GM13976 (cell line): Measurements from ENCODE around the gene CDH26.

ENCODE experiments used
- DNase-seq: peaks from one replicate; pipeline ENCODE4 v3.0.0; 2012; ENCODE audit warnings: low spot score
- in situ Hi-C: fragments of 300-500 bp; cut with MboI; formaldehyde crosslinking; loops from one replicate; pipeline ENCODE4 v1.12.0; 2022; ENCODE audit warnings: low sequenced_read_pairs, mixed read lengths, inconsistent platforms; ENCODE audit not compliant: unreplicated experiment
- TF ChIP-seq, protein P1 (sequence below): IDR thresholded peaks from 2 replicates; pipeline ENCODE4 v1.5.1; 2012; ENCODE audit warnings: borderline replicate concordance, mild to moderate bottlenecking; ENCODE audit not compliant: insufficient read depth; ENCODE audit errors: extremely low read depth, missing control alignments, control extremely low read depth

The CDH26 gene

DNA sequence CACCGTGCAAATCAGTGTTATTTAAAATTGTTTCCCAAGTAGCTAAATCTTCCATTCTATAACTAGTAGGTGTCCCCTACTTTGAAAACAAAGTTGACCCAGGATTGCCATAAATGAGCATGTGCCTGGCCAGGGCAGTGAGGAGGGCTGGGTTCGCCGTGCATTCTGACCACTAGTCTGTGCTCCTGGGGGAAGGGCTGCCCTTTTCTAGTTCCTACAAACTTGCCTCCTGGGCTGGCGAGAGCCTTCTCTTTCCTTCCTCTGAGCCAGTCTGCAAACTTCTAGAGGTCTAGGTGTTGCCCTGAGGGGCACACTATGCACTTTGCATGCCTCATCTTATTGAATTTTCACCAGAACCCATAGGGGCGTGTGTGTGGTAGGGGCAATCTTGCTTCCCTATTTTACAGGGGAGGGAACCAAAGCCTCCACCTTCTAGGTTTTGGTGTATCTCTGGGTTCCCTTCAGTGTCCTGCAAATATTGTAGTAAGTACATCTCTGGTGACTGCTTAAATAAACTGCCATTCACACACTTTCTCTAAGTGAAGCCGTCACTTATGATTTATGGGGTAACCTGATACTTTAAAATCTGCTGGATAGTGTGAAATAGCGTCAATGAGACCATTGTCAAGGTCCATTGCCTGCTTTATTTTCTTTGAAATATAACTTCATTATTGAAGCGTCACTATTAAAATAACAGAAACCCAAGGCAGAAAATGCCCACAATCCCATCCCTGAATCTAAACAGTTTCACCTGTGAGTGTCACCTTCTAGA lies 42.2 kb downstream of the CDH26 start:
- DNase-seq = no peak
- in situ Hi-C loops = no loop called here
- TF ChIP-seq, protein P1, sequence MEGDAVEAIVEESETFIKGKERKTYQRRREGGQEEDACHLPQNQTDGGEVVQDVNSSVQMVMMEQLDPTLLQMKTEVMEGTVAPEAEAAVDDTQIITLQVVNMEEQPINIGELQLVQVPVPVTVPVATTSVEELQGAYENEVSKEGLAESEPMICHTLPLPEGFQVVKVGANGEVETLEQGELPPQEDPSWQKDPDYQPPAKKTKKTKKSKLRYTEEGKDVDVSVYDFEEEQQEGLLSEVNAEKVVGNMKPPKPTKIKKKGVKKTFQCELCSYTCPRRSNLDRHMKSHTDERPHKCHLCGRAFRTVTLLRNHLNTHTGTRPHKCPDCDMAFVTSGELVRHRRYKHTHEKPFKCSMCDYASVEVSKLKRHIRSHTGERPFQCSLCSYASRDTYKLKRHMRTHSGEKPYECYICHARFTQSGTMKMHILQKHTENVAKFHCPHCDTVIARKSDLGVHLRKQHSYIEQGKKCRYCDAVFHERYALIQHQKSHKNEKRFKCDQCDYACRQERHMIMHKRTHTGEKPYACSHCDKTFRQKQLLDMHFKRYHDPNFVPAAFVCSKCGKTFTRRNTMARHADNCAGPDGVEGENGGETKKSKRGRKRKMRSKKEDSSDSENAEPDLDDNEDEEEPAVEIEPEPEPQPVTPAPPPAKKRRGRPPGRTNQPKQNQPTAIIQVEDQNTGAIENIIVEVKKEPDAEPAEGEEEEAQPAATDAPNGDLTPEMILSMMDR = no peak

DNA sequence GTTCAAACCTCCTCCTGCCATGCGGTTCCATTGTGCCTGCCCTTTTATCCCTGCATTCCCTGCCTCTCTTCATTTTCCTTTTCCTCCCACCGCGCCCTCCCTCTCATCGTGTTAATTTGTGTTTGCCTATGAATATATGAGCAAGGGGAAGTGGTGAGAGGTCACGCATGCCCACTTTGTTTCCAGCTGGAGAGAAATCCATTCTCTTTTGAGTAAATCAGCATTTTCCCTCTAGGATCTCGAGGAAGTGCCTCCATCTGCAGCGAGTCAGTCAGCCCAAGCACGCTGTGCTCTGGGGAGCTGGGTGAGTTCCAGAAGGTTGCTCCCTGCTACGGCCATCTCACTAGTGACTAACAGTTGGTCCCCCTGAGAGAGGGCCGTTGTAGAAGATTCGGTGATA lies 42.9 kb downstream of the CDH26 start:
- in situ Hi-C loops = no loop called here
- no peak for DNase-seq

DNA sequence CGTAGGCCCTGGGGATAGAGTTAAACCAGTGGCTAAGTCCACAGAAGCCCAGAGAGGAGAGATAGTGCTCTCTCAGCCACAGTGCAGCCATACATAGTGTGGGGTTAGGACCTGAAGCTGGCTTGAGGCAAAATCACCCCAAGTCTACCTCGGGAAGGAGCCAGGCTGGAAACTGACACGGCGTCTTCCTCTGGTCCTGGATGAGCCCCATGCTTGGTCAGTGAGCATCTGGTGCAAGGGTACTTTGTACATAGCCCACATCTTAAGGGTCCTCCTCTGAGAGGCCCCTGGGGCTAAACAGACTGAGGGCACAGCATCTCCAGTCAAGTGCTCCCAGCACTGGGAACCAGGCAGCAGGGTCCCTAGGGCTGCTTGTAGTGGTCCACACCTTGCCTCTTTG lies 45.6 kb downstream of the CDH26 start:
- DNase-seq = no peak
- TF ChIP-seq, protein P1 = no peak
- in situ Hi-C loops = no loop called here

More for the DNA sequence above, 42.9 kb downstream of the CDH26 start:
- TF ChIP-seq, protein P1 = no peak

DNA sequence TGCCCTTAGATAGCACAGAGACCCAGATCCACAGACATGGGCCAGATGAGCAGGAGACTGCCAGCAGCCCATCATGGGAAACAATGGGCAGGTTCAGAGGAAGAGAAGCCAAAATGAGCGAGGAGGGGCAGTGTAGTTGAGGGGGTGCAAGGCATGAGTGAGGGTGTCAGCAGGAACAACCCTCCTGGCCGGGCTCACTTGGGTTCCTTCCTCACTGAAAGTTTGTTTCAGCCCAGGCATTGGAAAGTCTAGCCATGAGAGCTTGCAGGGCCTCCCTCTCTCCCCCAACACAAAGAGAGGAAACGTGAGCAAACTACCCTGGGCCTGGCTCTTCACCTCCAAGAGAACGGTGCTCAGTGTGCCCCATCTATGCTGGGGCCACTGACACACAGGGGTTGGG lies 48.0 kb downstream of the CDH26 start:
- TF ChIP-seq, protein P1 = no peak
- DNase-seq = no peak
- in situ Hi-C loops = no loop called here

DNA sequence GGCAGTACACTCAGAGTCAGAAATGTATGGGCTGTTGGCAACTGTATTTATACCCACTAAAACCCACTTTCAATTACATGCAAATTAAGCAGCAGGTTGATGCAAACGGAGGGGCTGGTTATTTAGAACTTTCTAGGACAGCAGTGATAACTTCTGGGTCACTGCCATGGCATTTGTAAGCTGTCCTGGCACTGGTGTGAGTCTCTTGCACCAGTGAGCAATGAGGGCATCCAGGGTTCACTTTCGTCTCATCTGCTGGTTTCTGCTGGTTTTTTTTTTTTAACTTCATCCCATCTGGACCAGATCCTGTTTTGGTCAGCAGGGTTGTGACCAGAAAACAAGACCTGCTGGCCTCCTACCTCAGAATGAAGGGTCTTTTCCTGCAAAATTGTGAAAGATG lies 49.2 kb downstream of the CDH26 start:
- TF ChIP-seq, protein P1 = no peak
- no peak for DNase-seq
- in situ Hi-C loops = no loop called here

DNA sequence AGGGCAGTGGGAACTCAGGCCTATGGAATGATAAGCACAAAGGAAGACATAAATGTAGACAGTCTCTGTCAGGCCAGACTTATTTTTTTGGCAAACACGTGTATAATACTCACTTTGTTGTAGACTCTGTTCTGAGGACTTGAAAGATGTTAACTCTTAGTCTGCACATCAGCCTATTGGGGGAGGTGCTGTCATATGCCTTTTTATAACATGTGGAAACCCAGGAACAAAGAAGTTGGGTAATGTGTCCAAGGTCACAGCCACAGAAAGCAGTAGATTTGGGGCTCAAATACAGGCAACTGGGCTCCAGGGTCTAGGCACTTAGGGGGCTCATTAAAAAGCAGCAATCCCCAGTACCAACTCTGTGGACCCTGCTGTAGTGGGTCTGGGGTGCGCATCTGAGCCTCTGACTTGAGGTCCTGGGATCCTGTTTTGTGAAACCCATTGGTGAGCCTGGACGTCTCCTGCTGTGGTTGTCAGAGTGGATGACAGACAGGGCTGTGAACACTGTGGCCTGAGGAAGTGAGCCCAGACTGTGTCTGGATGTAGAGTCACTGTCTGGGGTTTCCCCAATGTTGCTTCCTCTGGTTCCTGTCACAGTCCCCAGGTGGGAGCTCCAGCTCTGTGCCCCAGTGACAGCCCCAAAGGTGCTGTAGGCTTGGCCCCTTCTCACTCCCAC lies 50.0 kb downstream of the CDH26 start:
- TF ChIP-seq, protein P1 = no peak
- DNase-seq = no peak
- in situ Hi-C loops = no loop called here
